A673 (cell line): ENCODE data around the gene TCF12. TPM values are rescaled to one million over a fixed set of nuclear protein-coding genes. Genes with fewer than 3 reads are reported as not detected.

Experiments used
- BruUV-seq: library from RNA; stranded (reverse); fragments of 400-500 nt; replicated peaks from 2 replicates; lab custom pipeline; 2021; lab: Mats Ljungman, UMichigan
- CTCF ChIA-PET: fragments of 300-600 bp; sonication (Branson Sonifier 250); formaldehyde crosslinking; loops from one replicate; lab custom pipeline; 2022; ENCODE audit warnings: antibody characterized with exemption; lab: Charles Lee
- POLR2A ChIA-PET: fragments of 300-600 bp; sonication (Branson Sonifier 250); formaldehyde crosslinking; loops from one replicate; lab custom pipeline; 2022; ENCODE audit warnings: antibody characterized with exemption; ENCODE audit not compliant: low non-redundant PET; lab: Charles Lee
- DNase-seq: peaks from one replicate; pipeline ENCODE4 v3.0.0-alpha.2; 2015; ENCODE audit warnings: low spot score
- H3K27ac ChIP-seq: fragments of 200-600 bp; sonication (generic); 2 replicates; pipeline ENCODE4 v1.5.1; 2016; ENCODE audit warnings: mixed run types, low read depth, mild to moderate bottlenecking, mixed read lengths, antibody characterized with exemption, low read length; ENCODE audit not compliant: poor library complexity, severe bottlenecking
- H3K27me3 ChIP-seq: fragments of 200-600 bp; sonication (generic); replicated peaks from 2 replicates; pipeline ENCODE4 v1.6.1; 2017; ENCODE audit warnings: mixed run types, low read depth, mild to moderate bottlenecking, mixed read lengths, antibody characterized with exemption, low read length; ENCODE audit not compliant: insufficient read depth, poor library complexity
- H3K36me3 ChIP-seq: fragments of 200-600 bp; sonication (generic); 2 replicates; pipeline ENCODE4 v1.6.1; 2016; ENCODE audit warnings: mixed run types, mild to moderate bottlenecking, mixed read lengths, antibody characterized with exemption, low read length; ENCODE audit not compliant: insufficient read depth, poor library complexity, severe bottlenecking
- H3K4me1 ChIP-seq: fragments of 200-600 bp; sonication (generic); 2 replicates; pipeline ENCODE4 v1.6.1; 2017; ENCODE audit warnings: mixed run types, mild to moderate bottlenecking, mixed read lengths, antibody characterized with exemption, low read length; ENCODE audit not compliant: insufficient read depth, poor library complexity, severe bottlenecking
- H3K4me3 ChIP-seq: fragments of 200-600 bp; sonication (generic); 2 replicates; pipeline ENCODE4 v1.5.1; 2016; ENCODE audit warnings: low read depth, mixed run types, mild to moderate bottlenecking, mixed read lengths, low read length; ENCODE audit not compliant: poor library complexity, severe bottlenecking
- H3K9me3 ChIP-seq: fragments of 200-600 bp; sonication (generic); 2 replicates; pipeline ENCODE4 v1.6.1; 2016; ENCODE audit warnings: mixed run types, low read depth, mild to moderate bottlenecking, mixed read lengths, antibody characterized with exemption, low read length; ENCODE audit not compliant: poor library complexity, severe bottlenecking
- EZH2 ChIP-seq: fragments of 200-600 bp; sonication (generic); IDR thresholded peaks from 2 replicates; pipeline ENCODE4 v1.6.1; 2017; ENCODE audit warnings: borderline replicate concordance, low read depth, mild to moderate bottlenecking, mixed read lengths, antibody characterized with exemption, low read length; ENCODE audit not compliant: poor library complexity, severe bottlenecking
- intact Hi-C: fragments of 100-400 bp; cut with micrococcal nuclease; formaldehyde crosslinking; loops from one replicate; pipeline ENCODE4 v1.10.0; 2022; ENCODE audit not compliant: unreplicated experiment
- total RNA-seq: library from RNA; stranded (reverse); gene quantifications from 2 replicates; pipeline ENCODE4 v1.2.3, GENCODE V29; 2021
- TF ChIP-seq, protein P1 (sequence below): fragments of 300-800, 200-600 bp; sonication (generic); conservative IDR thresholded peaks from 2 replicates; pipeline ENCODE4 v1.5.1; 2017; ENCODE audit warnings: low read depth, mild to moderate bottlenecking, antibody characterized with exemption, low read length, moderate library complexity, mixed read lengths

Gene TCF12
- total RNA-seq, 1 experiment from 2014 or later, result 351 TPM

DNA sequence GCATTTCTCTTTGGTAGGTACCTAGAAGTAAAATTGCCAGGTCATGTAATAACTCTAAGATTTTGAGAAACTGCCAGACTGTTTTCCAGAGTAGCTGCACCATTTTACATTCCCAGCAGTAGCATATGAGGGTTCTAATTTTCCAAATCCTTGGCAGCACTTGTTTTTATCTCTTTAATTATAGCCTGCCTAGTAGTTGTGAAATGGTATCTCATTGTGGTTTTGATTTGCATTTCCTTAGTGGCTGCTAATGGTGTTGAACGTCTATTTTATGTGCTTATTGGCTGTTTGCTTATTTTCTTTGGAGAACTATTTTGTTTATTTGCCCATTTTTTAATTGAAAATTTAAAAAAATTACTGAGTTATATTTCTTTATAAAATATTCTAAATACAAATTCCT lies 117.9 kb downstream of the TCF12 start:
- no TSS peak for BruUV-seq
- POLR2A ChIA-PET, result no interaction called here
- Histone ChIP-seq H3K27ac (no peak overlapping the region), H3K9me3 (no peaks in the 10 kb centered on the region), H3K4me1 (peaks cover 36% of the 10 kb centered on the region), H3K27me3 (no peaks in the 10 kb centered on the region), H3K36me3 (no peaks in the 10 kb centered on the region), H3K4me3 (no peak overlapping the region)
- peak; percentile 37 for DNase-seq
- CTCF ChIA-PET, result no interaction called here
- TF ChIP-seq, protein P1, sequence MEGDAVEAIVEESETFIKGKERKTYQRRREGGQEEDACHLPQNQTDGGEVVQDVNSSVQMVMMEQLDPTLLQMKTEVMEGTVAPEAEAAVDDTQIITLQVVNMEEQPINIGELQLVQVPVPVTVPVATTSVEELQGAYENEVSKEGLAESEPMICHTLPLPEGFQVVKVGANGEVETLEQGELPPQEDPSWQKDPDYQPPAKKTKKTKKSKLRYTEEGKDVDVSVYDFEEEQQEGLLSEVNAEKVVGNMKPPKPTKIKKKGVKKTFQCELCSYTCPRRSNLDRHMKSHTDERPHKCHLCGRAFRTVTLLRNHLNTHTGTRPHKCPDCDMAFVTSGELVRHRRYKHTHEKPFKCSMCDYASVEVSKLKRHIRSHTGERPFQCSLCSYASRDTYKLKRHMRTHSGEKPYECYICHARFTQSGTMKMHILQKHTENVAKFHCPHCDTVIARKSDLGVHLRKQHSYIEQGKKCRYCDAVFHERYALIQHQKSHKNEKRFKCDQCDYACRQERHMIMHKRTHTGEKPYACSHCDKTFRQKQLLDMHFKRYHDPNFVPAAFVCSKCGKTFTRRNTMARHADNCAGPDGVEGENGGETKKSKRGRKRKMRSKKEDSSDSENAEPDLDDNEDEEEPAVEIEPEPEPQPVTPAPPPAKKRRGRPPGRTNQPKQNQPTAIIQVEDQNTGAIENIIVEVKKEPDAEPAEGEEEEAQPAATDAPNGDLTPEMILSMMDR, result no peak
- TF ChIP-seq EZH2, result no peak
- intact Hi-C loops, result no loop called here

DNA sequence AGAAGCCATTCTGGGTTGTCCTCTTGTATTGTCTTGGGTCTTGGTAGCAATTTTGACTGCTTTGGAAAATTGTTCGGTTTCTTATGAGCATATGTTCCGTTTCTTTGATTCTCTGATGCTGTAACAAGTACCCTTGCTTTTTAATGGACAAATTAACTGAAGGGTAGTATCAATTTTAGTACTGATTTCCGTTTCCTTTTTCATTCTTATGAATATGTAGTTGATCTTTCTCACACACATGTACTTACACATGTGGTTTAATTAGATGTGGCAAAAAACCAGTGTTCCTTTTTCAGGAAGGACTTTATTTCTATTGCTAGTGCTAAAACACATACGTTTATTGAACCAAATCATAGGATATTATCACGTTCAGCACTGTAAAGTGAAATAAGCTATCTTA lies 119.1 kb downstream of the TCF12 start:
- no TSS peak for BruUV-seq
- H3K9me3 ChIP-seq, result no peaks in the 10 kb centered on the region
- ChIA-PET CTCF (no interaction called here), POLR2A (no interaction called here)
- no peaks in the 10 kb centered on the region for H3K36me3 ChIP-seq
- no peak overlapping the region for H3K4me3 ChIP-seq
- TF ChIP-seq, protein P1, result no peak
- TF ChIP-seq EZH2, result no peak
- no peak for DNase-seq
- no peak overlapping the region for H3K27ac ChIP-seq
- H3K27me3 ChIP-seq, result no peaks in the 10 kb centered on the region
- intact Hi-C loops, result no loop called here
- H3K4me1 ChIP-seq, result peaks cover 26% of the 10 kb centered on the region

DNA sequence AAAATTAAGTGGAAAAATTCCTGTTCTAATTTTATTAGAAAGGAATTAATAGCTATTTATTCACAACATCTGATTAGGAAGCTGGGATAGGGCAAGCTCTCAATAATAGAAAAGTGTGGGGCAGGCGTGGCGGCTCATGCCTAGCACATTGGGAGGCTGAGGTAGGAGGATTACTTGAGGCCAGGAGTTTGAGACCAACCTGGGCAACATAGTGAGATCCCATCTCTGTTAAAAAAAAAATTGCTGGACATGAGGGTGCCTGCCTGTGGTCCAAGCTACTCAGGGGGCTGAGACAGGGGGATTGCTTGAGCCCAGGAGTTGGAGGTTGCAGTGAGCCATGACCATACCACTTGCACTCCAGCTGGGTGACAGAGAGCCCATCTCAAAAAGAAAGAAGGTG lies 119.6 kb downstream of the TCF12 start:
- intact Hi-C loops, result no loop called here
- H3K4me3 ChIP-seq, result no peak overlapping the region
- CTCF ChIA-PET, result no interaction called here
- no peak overlapping the region for H3K27ac ChIP-seq
- no peaks in the 10 kb centered on the region for H3K36me3 ChIP-seq
- TF ChIP-seq, protein P1, result no peak
- no peak for TF ChIP-seq EZH2
- POLR2A ChIA-PET, result no interaction called here
- H3K9me3 ChIP-seq, result no peaks in the 10 kb centered on the region
- no peak for DNase-seq
- no TSS peak for BruUV-seq
- H3K4me1 ChIP-seq, result peaks cover 26% of the 10 kb centered on the region
- H3K27me3 ChIP-seq, result no peaks in the 10 kb centered on the region
